Spleen (tissue), 11 donors: ENCODE results near the gene HIPK2. TPM values are rescaled to one million over a fixed set of nuclear protein-coding genes. Genes with fewer than 3 reads are reported as not detected.

Source experiments
- DNase-seq: peaks from one replicate; pipeline ENCODE4 v3.0.0-alpha.2; 2020
- H3K27ac ChIP-seq, 8 donors: fragments of 200-600 bp; sonication (generic) in 7 of 8; 1 replicate in 4 of 8; 2 replicates in 4 of 8; pipeline versions ENCODE4 v1.5.0 to v1.8.0; 2016 to 2021; ENCODE audit warnings: inconsistent platforms in 4 of 8, mild to moderate bottlenecking in 4 of 8, moderate library complexity in 1 of 8
- H3K27me3 ChIP-seq, 7 donors: fragments of 200-600 bp; sonication (generic) in 6 of 7; replicated peaks in 1 of 7; 1 replicate in 4 of 7; 2 replicates in 3 of 7; pipeline versions ENCODE4 v1.5.0 to v1.8.0; 2016 to 2021; ENCODE audit warnings: inconsistent platforms in 3 of 7, mild to moderate bottlenecking in 1 of 7
- H3K36me3 ChIP-seq, 6 donors: fragments of 200-600 bp; sonication (generic) in 5 of 6; 1 replicate in 4 of 6; 2 replicates in 2 of 6; pipeline versions ENCODE4 v1.5.0 to v1.8.0; 2016 to 2021; ENCODE audit warnings: inconsistent platforms in 2 of 6
- H3K4me1 ChIP-seq, 6 donors: fragments of 200-600 bp; sonication (generic) in 5 of 6; 1 replicate in 3 of 6; 2 replicates in 3 of 6; pipeline versions ENCODE4 v1.5.0 to v1.8.0; 2016 to 2021; ENCODE audit warnings: inconsistent platforms in 3 of 6
- H3K4me3 ChIP-seq, 8 donors: fragments of 200-600 bp; sonication (generic) in 7 of 8; 1 replicate in 4 of 8; 2 replicates in 4 of 8; pipeline versions ENCODE4 v1.5.0 to v1.8.0; 2016 to 2021; ENCODE audit warnings: inconsistent platforms in 4 of 8, mild to moderate bottlenecking in 4 of 8, moderate library complexity in 2 of 8
- H3K9me3 ChIP-seq, 8 donors: fragments of 200-600 bp; sonication (generic) in 7 of 8; 1 replicate in 4 of 8; 2 replicates in 4 of 8; pipeline versions ENCODE4 v1.5.0 to v1.8.0; 2016 to 2021; ENCODE audit warnings: inconsistent platforms in 4 of 8
- POLR2A ChIP-seq, 3 donors: fragments of 450-650 bp; IDR thresholded peaks; one replicate each; pipeline ENCODE4 v1.5.1; 2017; ENCODE audit warnings: antibody characterized with exemption in 3 of 3, mild to moderate bottlenecking in 1 of 3
- POLR2AphosphoS5 ChIP-seq, 3 donors: sonication (generic); formaldehyde crosslinking; IDR thresholded peaks; one replicate each; pipeline ENCODE4 v1.5.1; 2017; ENCODE audit warnings: antibody characterized with exemption in 3 of 3
- WGBS, 5 donors: extraction: QIAGEN DNeasy Blood & Tissue Kit in 3 of 5; methylation state at CpG; one replicate each; pipeline versions ENCODE4 v1.1.5 to v1.1.7; 2013 to 2018; 5-methylcytosine and 5-hydroxymethylcytosine counted together
- intact Hi-C: fragments of 100-400 bp; cut with DNase I; formaldehyde crosslinking; loops from one replicate; pipeline ENCODE4 v1.15.0; 2023; ENCODE audit warnings: low total_unique reads
- polyA plus RNA-seq, 3 donors: library from polyadenylated mRNA; stranded (reverse); fragments of 200-250 nt; gene quantifications; one replicate each; pipeline ENCODE4 v1.2.1, GENCODE V29; 2013
- total RNA-seq, 7 donors: library from RNA; depleted of rRNA in 3 of 7; stranded (reverse); fragments of >200 nt in 3 of 7; fragmentation: NEBNext Ultra II Directional in 4 of 7; extraction: Animal tissue kit (Norgen Biotek cat#: 25700) in 4 of 7; gene quantifications; one replicate each; pipeline versions ENCODE4 v1.1.0 to v1.2.1, GENCODE V29; 2016 to 2021
- TF ChIP-seq, protein P1 (sequence below), 11 experiments: fragments of 200-600 bp in 7 of 11; fragments of 450-650 bp in 4 of 11; sonication (generic) in 4 of 11; IDR thresholded peaks in 8 of 11; conservative IDR thresholded peaks in 3 of 11; 1 replicate in 7 of 11; 2 replicates in 4 of 11; pipeline versions ENCODE4 v1.4.0 to v1.8.0; 2016 to 2021; ENCODE audit warnings: antibody characterized with exemption in 11 of 11, inconsistent platforms in 4 of 11, mild to moderate bottlenecking in 1 of 11
- donor health status: healthy with polysubstance abuse.
- donor health status: DM: no; HTN: no; CAD: no; lungs with moderate emphysema.
- donor health status: DM: no; HTN: no; CAD: no.
- donor health status: Bipolar disorder and iron deficiency.
- donor health status: healthy.
- donor health status: DM: no; HTN: no; CAD: no.
- donor health status: DM: yes; HTN: yes; CAD: no.

HIPK2 gene
- total and polyA plus RNA-seq, 10 donors = 1.7 to 97.5 (median 51.8) TPM

DNA sequence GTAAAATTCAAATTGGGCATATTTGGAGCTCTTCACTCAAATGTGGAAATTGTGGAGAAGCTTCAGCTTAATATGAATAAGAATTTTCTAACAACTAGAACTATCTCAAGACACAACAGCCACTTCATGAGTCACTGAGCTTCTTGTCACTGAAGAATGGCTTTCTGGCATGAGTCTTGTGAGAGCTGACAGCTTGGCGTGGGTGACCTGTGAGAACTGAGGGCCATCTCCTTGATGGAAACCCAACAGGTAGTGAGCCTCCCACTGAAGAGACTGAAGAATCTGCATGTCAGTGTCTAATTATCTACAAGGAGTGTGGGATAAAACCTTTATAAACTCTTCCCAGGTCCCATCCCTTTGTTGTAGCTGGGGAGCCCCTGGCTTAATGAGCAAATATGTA lies 188.3 kb downstream of the HIPK2 start:
- H3K4me1 ChIP-seq = peaks cover 0 to 9% (median 0%) of the 10 kb centered on the region in 6 donors
- no peaks in the 10 kb centered on the region for H3K27me3 ChIP-seq
- intact Hi-C loops = no loop called here
- TF ChIP-seq POLR2AphosphoS5 (IDR thresholded peaks at IDR 0.05) = no peak
- H3K9me3 ChIP-seq = no peaks in the 10 kb centered on the region
- no peak for DNase-seq
- no peak overlapping the region for H3K27ac ChIP-seq
- 86 to 98% (median 95%) methylated on average over 1 of the region's 1 CpG for WGBS, 5 donors
- H3K36me3 ChIP-seq = peaks cover 2 to 100% (median 74%) of the 10 kb centered on the region in 6 donors
- no peak overlapping the region for H3K4me3 ChIP-seq

DNA sequence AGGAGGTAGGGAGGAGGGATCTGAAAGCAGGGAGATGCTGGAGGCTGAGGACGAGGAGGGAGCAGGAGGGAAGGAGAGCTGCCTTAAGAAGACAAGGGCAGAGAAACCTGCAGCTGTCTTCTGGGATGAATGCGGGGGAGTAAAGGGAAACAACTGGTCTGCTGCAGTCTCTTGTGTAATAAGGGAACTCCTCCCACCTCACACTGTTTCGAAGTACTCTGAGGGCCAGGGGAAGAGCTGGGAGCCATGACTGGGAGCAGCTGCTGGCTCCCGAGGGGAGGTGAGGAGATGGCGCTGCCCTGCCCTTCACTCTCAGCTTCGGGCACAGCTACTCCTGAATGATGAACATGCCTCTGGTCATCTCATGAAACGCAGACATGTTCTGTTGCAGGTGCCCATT lies 189.2 kb downstream of the HIPK2 start:
- Histone ChIP-seq H3K27ac (no peak overlapping the region), H3K4me3 (no peak overlapping the region), H3K9me3 (no peaks in the 10 kb centered on the region), H3K36me3 (peaks cover 2 to 100% (median 75%) of the 10 kb centered on the region in 6 donors), H3K27me3 (no peaks in the 10 kb centered on the region), H3K4me1 (peaks cover 0 to 9% (median 0%) of the 10 kb centered on the region in 6 donors)
- no peak for TF ChIP-seq POLR2A (IDR thresholded peaks at IDR 0.05)
- peak in 2 of 3 donors; percentile 16 to 19 for TF ChIP-seq POLR2AphosphoS5 (IDR thresholded peaks at IDR 0.05)
- intact Hi-C loops = no loop called here
- 47 to 57% (median 49%) methylated on average over 7 of the region's 7 CpGs for WGBS, 5 donors
- DNase-seq = peak; percentile 47

DNA sequence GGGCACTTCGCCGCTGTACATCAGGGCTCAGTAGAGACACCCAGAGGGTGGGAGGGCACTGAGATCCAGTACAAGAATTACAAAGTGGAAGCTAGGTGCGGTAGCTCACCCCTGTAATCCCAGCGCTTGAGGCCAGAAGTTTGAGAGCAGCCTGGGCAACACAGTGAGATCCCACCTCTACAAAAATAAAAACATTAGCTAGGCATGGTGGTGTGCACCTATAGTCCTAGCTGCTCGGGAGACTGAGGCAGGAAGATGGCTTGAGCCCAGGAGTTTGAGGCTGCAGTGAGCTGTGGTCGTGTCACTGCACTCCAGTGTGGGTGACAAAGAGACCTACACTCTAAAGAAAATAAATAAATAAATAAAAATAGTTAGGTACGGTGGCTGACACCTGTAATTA lies 190.3 kb downstream of the HIPK2 start:
- Histone ChIP-seq H3K9me3 (no peaks in the 10 kb centered on the region), H3K27ac (no peak overlapping the region), H3K4me1 (peaks cover 0 to 12% (median 0%) of the 10 kb centered on the region in 6 donors), H3K27me3 (no peaks in the 10 kb centered on the region), H3K36me3 (peaks cover 2 to 100% (median 75%) of the 10 kb centered on the region in 6 donors), H3K4me3 (no peak overlapping the region)
- DNase-seq = no peak
- TF ChIP-seq POLR2AphosphoS5 (IDR thresholded peaks at IDR 0.05) (no peak), POLR2A (IDR thresholded peaks at IDR 0.05) (no peak)
- TF ChIP-seq, protein P1, sequence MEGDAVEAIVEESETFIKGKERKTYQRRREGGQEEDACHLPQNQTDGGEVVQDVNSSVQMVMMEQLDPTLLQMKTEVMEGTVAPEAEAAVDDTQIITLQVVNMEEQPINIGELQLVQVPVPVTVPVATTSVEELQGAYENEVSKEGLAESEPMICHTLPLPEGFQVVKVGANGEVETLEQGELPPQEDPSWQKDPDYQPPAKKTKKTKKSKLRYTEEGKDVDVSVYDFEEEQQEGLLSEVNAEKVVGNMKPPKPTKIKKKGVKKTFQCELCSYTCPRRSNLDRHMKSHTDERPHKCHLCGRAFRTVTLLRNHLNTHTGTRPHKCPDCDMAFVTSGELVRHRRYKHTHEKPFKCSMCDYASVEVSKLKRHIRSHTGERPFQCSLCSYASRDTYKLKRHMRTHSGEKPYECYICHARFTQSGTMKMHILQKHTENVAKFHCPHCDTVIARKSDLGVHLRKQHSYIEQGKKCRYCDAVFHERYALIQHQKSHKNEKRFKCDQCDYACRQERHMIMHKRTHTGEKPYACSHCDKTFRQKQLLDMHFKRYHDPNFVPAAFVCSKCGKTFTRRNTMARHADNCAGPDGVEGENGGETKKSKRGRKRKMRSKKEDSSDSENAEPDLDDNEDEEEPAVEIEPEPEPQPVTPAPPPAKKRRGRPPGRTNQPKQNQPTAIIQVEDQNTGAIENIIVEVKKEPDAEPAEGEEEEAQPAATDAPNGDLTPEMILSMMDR (IDR thresholded peaks at IDR 0.05 in 8 of 11, conservative IDR thresholded peaks at IDR 0.05 in 3 of 11) = no peak
- intact Hi-C loops = no loop called here
- 92 to 98% (median 95%) methylated on average over 7 of the region's 7 CpGs for WGBS, 5 donors

DNA sequence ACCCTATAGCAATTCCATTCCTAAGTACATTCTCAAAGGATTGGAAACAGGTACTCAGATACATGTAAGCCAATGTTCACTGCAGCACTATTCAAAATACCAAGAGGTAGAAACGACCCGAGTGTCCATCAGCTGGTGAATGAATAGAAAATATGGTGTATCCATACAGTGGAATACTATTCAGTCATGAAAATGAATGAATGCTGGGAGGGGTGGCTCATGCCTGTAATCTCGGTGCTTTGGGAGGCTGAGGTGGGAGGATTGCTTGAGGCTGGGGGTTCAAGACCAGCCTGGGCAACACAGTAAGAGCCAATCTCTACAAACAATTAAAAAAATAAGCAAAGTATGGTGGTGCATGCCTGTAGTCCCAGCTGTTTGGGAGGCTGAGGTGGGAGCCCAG lies 191.5 kb downstream of the HIPK2 start:
- Histone ChIP-seq H3K27me3 (no peaks in the 10 kb centered on the region), H3K9me3 (no peaks in the 10 kb centered on the region), H3K4me1 (peaks cover 0 to 14% (median 0%) of the 10 kb centered on the region in 6 donors), H3K4me3 (no peak overlapping the region), H3K36me3 (peaks cover 2 to 100% (median 76%) of the 10 kb centered on the region in 6 donors), H3K27ac (no peak overlapping the region)
- TF ChIP-seq POLR2AphosphoS5 (IDR thresholded peaks at IDR 0.05) (no peak), POLR2A (IDR thresholded peaks at IDR 0.05) (no peak)
- TF ChIP-seq, protein P1 (IDR thresholded peaks at IDR 0.05 in 8 of 11, conservative IDR thresholded peaks at IDR 0.05 in 3 of 11) = no peak
- WGBS, 5 donors = 90 to 96% (median 95%) methylated on average over 3 of the region's 3 CpGs
- DNase-seq = no peak
- intact Hi-C loops = no loop called here

DNA sequence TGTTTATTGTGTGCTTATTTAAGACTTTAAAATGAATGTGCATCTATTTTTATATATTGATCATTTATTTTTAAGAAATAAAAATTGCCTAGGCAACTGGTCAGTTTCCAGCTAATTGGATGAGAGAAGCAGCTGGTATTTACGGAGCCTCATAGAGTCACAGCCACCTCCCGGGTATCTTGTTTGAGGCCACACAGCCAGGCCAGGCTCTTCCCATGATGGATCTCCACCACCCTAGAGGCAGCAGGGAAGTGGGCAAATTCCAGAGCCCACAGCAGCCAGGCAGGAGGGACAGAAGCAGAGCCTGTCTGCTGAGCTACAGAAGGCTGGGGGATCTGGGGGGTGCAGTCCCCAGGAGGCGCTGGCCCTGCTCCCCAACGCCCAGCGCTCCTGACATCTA lies 192.8 kb downstream of the HIPK2 start:
- no peaks in the 10 kb centered on the region for H3K9me3 ChIP-seq
- no peak overlapping the region for H3K4me3 ChIP-seq
- no peak overlapping the region for H3K27ac ChIP-seq
- H3K27me3 ChIP-seq = no peaks in the 10 kb centered on the region
- TF ChIP-seq POLR2AphosphoS5 (IDR thresholded peaks at IDR 0.05) (peak in 1 of 3 donors; percentile 16), POLR2A (IDR thresholded peaks at IDR 0.05) (no peak)
- TF ChIP-seq, protein P1 (IDR thresholded peaks at IDR 0.05 in 8 of 11, conservative IDR thresholded peaks at IDR 0.05 in 3 of 11) = no peak
- no peak for DNase-seq
- intact Hi-C loops = no loop called here
- H3K36me3 ChIP-seq = peaks cover 0 to 100% (median 79%) of the 10 kb centered on the region in 6 donors
- 70 to 83% (median 78%) methylated on average over 5 of the region's 5 CpGs for WGBS, 5 donors
- H3K4me1 ChIP-seq = peaks cover 0 to 14% (median 0%) of the 10 kb centered on the region in 6 donors
